HG02588 (cell line): Measurements from ENCODE around the gene FRYL.
A peak's percentile ranks its signal among the peaks of the same experiment; 100 is the strongest.
"Not testable (repeated sequence)": the region's sequence is repeated elsewhere in the genome, so short reads cannot be mapped to it uniquely, and the experiment has no call there.

Source experiments
- ATAC-seq: cut with Tn5 transposase; IDR thresholded peaks from one replicate; pipeline ENCODE4 v1.9.1; 2021; ENCODE audit warnings: mild to moderate bottlenecking, moderate library complexity; ENCODE audit not compliant: unreplicated experiment

Gene FRYL

GRCh38 chr4:48704091-48704802, 75.8 kb downstream of the FRYL start:
- ATAC-seq = no peak

DNA sequence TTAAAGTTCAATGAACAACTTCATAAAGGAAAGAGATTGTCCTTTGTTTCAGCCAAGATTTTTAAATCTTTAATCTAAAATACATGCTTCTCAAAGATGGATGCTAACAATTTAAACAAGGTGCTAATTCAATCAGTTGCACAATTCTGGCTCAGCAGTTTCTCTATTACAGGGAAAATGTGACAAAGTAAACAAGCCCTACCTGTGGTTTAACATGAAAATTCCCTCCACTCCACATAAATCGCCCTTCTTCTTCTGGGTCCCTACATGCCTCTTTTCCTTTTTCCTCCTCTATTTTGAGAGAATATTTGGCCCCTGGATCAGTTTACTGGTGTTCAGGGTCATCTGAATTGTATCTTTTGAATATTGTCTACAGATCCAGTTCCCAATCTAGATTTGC, 80.6 kb downstream of the FRYL start:
- ATAC-seq = no peak

- ATAC-seq = no peak
Observed at GRCh38 chr4:48698029-48698971, 81.8 kb downstream of the FRYL start.

- ATAC-seq = not testable (repeated sequence)
Observed at GRCh38 chr4:48697516-48697915, 82.6 kb downstream of the FRYL start.

GRCh38 chr4:48694824-48695223, 85.3 kb downstream of the FRYL start:
- ATAC-seq = no peak

- ATAC-seq = no peak
Observed at GRCh38 chr4:48693856-48694574, 86.1 kb downstream of the FRYL start.

GRCh38 chr4:48692897-48693296, 87.2 kb downstream of the FRYL start:
- ATAC-seq = no peak

- no peak for ATAC-seq
Observed at GRCh38 chr4:48692044-48692443, 88.0 kb downstream of the FRYL start.

DNA sequence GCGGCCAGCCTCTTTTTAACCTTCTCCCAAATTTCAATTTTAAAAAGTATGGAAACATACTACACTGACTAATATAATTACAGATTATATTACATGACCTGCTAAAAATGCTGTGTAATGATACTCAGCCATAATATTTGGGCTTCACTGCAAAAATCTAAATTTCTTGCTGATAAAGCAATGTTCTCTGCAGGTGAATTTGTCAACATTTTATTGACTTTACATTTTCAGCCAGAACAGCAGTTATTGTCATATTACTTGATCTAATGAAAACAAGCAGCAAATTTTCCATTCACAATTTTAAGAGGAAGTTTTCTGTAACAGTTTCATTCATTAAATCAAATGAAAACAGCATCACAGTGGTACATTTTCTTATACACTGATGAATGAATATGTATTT, 91.1 kb downstream of the FRYL start:
- ATAC-seq = no peak

- ATAC-seq = no peak
Observed at GRCh38 chr4:48687313-48688051, 92.6 kb downstream of the FRYL start.

- ATAC-seq = no peak
Observed at GRCh38 chr4:48686369-48686768, 93.7 kb downstream of the FRYL start.

DNA sequence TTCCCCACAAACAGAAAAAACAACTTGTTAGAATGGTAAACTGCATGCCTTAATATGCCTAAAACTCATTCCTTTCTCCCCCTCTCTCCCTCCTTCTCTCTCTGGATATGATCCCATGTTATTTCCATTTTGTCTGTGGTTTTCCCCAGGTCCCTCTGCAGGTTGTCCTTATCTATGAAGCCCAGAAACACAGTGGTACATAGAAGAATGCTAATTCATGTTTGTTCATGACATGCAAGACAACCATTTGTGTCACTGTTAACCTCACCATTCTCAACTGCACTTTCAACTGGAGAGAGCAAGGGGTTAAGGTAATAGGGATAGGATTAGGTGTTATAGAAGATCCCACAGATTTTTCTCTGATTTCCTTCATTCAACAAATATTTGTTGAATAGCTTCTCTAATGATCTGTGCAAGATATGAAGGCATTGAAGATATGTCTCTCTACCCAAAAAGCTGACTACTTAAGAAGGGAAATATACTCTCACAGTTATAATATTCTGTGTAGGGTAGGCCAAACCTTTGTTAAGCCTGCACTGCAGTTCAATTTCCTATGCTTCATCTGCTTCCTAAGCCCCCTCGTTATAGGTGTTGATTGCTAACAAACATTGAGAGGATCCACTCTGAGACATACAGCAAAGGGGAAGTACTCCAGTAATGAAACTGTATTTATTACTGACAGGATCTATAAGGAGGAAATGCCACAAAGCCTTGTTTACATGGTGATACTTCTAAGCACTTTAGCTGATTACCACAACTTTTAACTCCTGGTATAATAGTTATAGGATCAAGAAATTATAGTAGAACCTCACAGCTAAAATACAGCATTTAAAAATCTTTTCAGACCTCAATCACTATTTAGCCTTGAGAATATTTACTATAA, 96.1 kb downstream of the FRYL start:
- ATAC-seq = peak; percentile 75

DNA sequence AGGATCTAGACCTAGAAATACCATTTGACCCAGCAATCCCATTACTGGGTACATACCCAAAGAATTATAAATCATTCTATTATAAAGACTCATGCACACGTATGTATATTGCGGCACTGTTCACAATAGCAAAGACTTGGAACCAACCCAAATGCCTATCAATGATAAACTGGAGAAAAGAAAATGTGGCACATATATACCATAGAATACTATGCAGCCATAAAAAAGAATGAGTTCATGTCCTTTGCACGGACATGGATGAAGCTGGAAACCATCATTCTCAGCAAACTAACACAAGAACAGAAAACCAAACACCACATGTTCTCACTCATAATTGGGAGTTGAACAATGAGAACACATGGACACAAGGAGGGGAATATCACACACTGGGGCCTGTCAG, 97.2 kb downstream of the FRYL start:
- ATAC-seq = not testable (repeated sequence)

DNA sequence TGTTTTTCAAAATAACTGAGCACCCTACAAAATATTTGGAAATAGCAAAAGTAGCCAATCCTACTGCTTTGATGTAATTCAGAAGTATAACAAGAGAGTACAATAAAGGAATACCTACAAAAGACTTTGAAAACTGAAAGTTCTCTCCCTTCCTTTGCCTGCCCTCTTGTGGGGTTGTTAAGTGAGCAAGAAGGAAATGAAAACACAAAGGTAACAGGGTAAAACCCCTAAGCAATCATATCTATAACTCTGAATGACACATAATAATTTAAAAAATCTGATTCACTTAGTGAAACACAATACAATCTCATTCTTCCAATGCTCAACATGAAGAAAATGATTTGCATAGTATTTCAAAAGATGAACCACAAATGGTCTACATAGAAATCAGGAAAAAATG, 98.2 kb downstream of the FRYL start:
- ATAC-seq = peak; percentile 72

- ATAC-seq = no peak
Observed at GRCh38 chr4:48680848-48681568, 99.1 kb downstream of the FRYL start.

DNA sequence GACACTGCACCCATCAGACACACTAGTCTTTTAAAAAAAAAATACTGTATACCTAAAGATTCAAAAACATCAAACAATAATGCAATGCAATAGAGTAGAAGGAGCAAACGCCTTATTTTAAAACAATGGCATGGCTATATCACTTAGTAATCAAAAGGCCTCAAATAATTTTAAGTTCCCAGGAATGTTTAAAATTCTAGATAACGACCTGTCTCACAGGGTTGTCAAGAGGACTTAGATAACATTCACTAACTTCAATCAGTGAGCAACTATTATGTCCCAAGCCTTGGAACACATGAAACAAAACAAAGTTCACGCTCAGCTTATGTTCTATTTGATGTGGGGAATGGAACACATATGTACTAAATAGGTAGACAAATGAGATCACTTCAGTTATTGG, 106.5 kb downstream of the FRYL start:
- ATAC-seq = no peak

- ATAC-seq = no peak
Observed at GRCh38 chr4:48670587-48670986, 109.5 kb downstream of the FRYL start.

DNA sequence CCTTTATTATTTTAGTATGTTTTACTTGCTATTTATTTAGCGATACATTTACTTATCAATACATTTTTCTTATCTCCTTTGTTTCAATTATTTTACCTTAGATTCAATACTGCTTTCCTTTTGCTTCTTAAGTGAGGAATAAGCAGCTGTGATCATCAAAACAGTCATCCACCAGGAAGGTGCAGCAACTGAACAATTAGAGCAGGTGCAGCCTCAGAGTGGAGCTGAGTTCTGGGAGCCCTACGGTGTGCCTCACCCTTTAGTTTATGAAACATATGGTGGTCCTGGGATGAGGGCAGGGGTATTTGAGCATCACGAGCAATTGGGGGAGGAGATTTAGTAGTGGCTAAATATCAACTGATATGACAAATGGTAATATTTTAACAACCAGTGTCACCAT, 111.0 kb downstream of the FRYL start:
- ATAC-seq = no peak
